MCF 10A (cell line): ENCODE measurements around the gene ZMYM2. TPM values are rescaled to one million over a fixed set of nuclear protein-coding genes. Genes with fewer than 3 reads are reported as not detected.

Experiments
- BruUV-seq: library from RNA; stranded (reverse); fragments of 400-500 nt; replicated peaks from 2 replicates; lab custom pipeline; 2021; lab: Mats Ljungman, UMichigan
- CTCF ChIA-PET: fragments of 300-600 bp; sonication (Branson Sonifier 250); formaldehyde crosslinking; extraction: SDS; loops from one replicate; lab custom pipeline; 2021; ENCODE audit warnings: antibody characterized with exemption, inconsistent platforms; lab: Yijun Ruan, JAX
- POLR2A ChIA-PET: fragments of 300-600, 350-650 bp; sonication (Branson Sonifier 250); formaldehyde crosslinking; extraction: SDS; loops from one replicate; lab custom pipeline; 2020; ENCODE audit warnings: antibody characterized with exemption, inconsistent platforms; lab: Yijun Ruan, JAX
- DNase-seq: peaks from one replicate; pipeline ENCODE4 v3.0.0-alpha.2; 2018; ENCODE audit not compliant: unreplicated experiment
- H3K27ac Mint-ChIP-seq: one replicate; pipeline ENCODE4 v1.8.0; 2022; ENCODE audit warnings: mild to moderate bottlenecking, low read depth, mixed read lengths; ENCODE audit not compliant: unreplicated experiment
- H3K27me3 Mint-ChIP-seq: one replicate; pipeline ENCODE4 v1.8.0; 2022; ENCODE audit warnings: mixed read lengths; ENCODE audit not compliant: insufficient read depth, unreplicated experiment
- H3K36me3 Mint-ChIP-seq: one replicate; pipeline ENCODE4 v1.8.0; 2022; ENCODE audit warnings: mild to moderate bottlenecking, moderate library complexity, mixed read lengths; ENCODE audit not compliant: insufficient read depth, unreplicated experiment
- H3K4me1 Mint-ChIP-seq: one replicate; pipeline ENCODE4 v1.8.0; 2022; ENCODE audit warnings: mixed read lengths; ENCODE audit not compliant: insufficient read depth, unreplicated experiment
- H3K4me3 Mint-ChIP-seq: one replicate; pipeline ENCODE4 v1.8.0; 2022; ENCODE audit warnings: mild to moderate bottlenecking, moderate library complexity, mixed read lengths; ENCODE audit not compliant: unreplicated experiment
- H3K9me3 Mint-ChIP-seq: one replicate; pipeline ENCODE4 v1.8.0; 2022; ENCODE audit warnings: mixed read lengths; ENCODE audit not compliant: unreplicated experiment
- intact Hi-C: fragments of 100-400 bp; cut with micrococcal nuclease; formaldehyde crosslinking; loops from 2 replicates; pipeline ENCODE4 v1.14.1; 2022
- total RNA-seq: library from RNA; stranded (reverse); gene quantifications from 2 replicates; pipeline ENCODE4 v1.2.3, GENCODE V29; 2022
- TF ChIP-seq, protein P1 (sequence below): fragments of 200-600 bp; IDR thresholded peaks from one replicate; pipeline ENCODE4 v1.8.0; 2022; ENCODE audit warnings: antibody characterized with exemption, mild to moderate bottlenecking; ENCODE audit not compliant: unreplicated experiment

ZMYM2 gene
- total RNA-seq, 1 experiment from 2014 or later = 63.2 TPM

- ChIA-PET CTCF (no interaction called here), POLR2A (interaction anchor here (0.6 kb wide), 1 partner anchor 104 kb away, joined by 3 read pairs; no protein-coding TSS in a partner anchor)
- BruUV-seq = no TSS peak
- H3K4me1 Mint-ChIP-seq = no peaks in the 10 kb centered on the region
- H3K27me3 Mint-ChIP-seq = no peaks in the 10 kb centered on the region
- H3K9me3 Mint-ChIP-seq = no peaks in the 10 kb centered on the region
- intact Hi-C loops = no loop called here
- no peaks in the 10 kb centered on the region for H3K36me3 Mint-ChIP-seq
- no peak overlapping the region for H3K4me3 Mint-ChIP-seq
- H3K27ac Mint-ChIP-seq = no peak overlapping the region
- DNase-seq = no peak
- TF ChIP-seq, protein P1, sequence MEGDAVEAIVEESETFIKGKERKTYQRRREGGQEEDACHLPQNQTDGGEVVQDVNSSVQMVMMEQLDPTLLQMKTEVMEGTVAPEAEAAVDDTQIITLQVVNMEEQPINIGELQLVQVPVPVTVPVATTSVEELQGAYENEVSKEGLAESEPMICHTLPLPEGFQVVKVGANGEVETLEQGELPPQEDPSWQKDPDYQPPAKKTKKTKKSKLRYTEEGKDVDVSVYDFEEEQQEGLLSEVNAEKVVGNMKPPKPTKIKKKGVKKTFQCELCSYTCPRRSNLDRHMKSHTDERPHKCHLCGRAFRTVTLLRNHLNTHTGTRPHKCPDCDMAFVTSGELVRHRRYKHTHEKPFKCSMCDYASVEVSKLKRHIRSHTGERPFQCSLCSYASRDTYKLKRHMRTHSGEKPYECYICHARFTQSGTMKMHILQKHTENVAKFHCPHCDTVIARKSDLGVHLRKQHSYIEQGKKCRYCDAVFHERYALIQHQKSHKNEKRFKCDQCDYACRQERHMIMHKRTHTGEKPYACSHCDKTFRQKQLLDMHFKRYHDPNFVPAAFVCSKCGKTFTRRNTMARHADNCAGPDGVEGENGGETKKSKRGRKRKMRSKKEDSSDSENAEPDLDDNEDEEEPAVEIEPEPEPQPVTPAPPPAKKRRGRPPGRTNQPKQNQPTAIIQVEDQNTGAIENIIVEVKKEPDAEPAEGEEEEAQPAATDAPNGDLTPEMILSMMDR = no peak
These were observed 135.4 kb downstream of the ZMYM2 start for GRCh38 chr13:20093951-20094350.

DNA sequence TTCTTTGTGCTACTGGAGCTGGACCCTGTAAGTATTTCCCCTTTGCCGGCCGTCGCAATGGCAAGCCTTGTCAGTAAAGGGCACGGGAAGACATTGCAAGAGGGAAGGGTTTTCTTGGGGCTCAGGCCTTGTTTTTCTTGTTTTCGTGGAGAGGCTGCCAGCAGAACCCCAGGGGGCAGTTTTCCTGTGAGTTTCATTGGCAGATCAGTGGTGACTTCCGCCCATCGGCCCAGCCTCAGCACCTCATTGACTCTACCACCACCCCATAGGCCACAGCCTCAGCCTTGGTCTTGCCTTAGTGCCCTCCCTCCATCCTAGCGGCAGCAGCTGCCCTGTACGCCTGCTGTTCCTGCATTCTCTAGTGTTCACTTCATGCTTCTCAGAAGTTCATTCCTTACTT, 140.8 kb downstream of the ZMYM2 start:
- Mint-ChIP-seq H3K4me3 (no peak overlapping the region), H3K27me3 (peaks cover 17% of the 10 kb centered on the region), H3K27ac (no peak overlapping the region), H3K4me1 (peaks cover 2% of the 10 kb centered on the region), H3K9me3 (no peaks in the 10 kb centered on the region), H3K36me3 (no peaks in the 10 kb centered on the region)
- BruUV-seq = no TSS peak
- TF ChIP-seq, protein P1 = no peak
- ChIA-PET POLR2A (no interaction called here), CTCF (no interaction called here)
- intact Hi-C loops = no loop called here
- no peak for DNase-seq

GRCh38 chr13:20101467-20102316, 143.2 kb downstream of the ZMYM2 start:
- no peak overlapping the region for H3K4me3 Mint-ChIP-seq
- peaks cover 11% of the 10 kb centered on the region for H3K4me1 Mint-ChIP-seq
- H3K27ac Mint-ChIP-seq = no peak overlapping the region
- no peak for DNase-seq
- intact Hi-C loops = no loop called here
- H3K36me3 Mint-ChIP-seq = no peaks in the 10 kb centered on the region
- no peaks in the 10 kb centered on the region for H3K9me3 Mint-ChIP-seq
- ChIA-PET POLR2A (no interaction called here), CTCF (interaction anchor here (0.7 kb wide), 1 partner anchor 86 kb away, joined by 3 read pairs; no protein-coding TSS in a partner anchor)
- peaks cover 29% of the 10 kb centered on the region for H3K27me3 Mint-ChIP-seq
- no TSS peak for BruUV-seq
- TF ChIP-seq, protein P1 = no peak

- ChIA-PET POLR2A (interaction anchor here (0.8 kb wide), 1 partner anchor 12 kb away, joined by 3 read pairs; no protein-coding TSS in a partner anchor), CTCF (no interaction called here)
- no TSS peak for BruUV-seq
- DNase-seq = no peak
- intact Hi-C loops = no loop called here
- Mint-ChIP-seq H3K36me3 (no peaks in the 10 kb centered on the region), H3K4me1 (peaks cover 11% of the 10 kb centered on the region), H3K27me3 (peaks cover 29% of the 10 kb centered on the region), H3K9me3 (no peaks in the 10 kb centered on the region), H3K27ac (no peak overlapping the region), H3K4me3 (no peak overlapping the region)
- TF ChIP-seq, protein P1 = no peak
These were observed 144.1 kb downstream of the ZMYM2 start for GRCh38 chr13:20102525-20103180.
